ENCODE measurements around the gene EDN2. TPM values are rescaled to one million over a fixed set of nuclear protein-coding genes. Genes with fewer than 3 reads are reported as not detected.

Gene EDN2
- total and polyA plus RNA-seq, 2 donors (not counting 1 experiment from before 2014, with no cell fraction given) = not detected

DNA sequence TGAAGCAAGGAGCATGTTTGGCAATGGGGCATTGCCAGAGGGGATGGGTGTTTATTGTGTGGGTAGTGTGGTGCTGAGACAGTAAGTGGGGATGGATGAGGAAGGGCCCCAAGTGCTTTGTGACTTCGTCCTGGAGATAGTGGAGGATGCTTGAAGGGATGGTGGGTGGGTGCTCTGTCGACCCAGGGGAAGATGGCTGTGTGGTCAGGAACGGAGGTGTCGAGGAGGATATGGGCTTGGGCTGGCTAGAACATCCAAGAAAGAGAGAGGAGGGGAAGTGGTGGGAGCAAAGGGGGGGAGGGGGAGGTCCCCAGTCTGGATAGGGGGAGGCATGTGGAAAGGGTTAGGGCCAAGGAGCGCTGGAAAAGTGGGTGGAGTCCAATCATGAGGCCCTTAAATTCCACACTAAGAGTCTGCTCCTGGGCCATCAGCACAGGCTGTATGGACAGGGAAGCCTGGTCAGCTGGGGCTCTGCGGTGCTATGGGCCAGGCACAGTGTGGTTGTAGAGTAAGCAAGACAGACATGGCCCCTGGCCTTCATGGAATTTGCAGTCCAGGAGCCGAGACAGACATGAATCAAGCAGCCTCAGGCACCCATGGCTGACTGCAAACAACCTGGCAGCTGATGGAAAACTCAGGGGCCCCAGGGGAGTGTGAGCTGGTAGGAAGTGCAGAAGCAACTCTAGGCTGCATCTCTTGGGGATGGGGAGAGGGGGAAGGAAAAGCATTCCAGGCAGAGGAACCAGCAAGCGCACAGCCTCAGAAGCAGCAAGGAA lies 36.3 kb downstream of the EDN2 start:
- ChIA-PET CTCF (no interaction called here), POLR2A (no interaction called here)
- ATAC-seq (ENCODE audit: low read depth) (no peak), DNase-seq (no peak)
- no peak overlapping the region for H3K4me2 ChIP-seq (replicated peaks; ENCODE audit: low read depth, low read length, poor library complexity, severe bottlenecking)
- H3K27ac ChIP-seq (ENCODE audit: low read length in 2 of 2) = no peak overlapping the region
- no peaks in the 10 kb centered on the region for H3K4me1 ChIP-seq (ENCODE audit: control insufficient read depth in 2 of 2, insufficient read depth in 2 of 2, low read length in 2 of 2)
- H3K36me3 ChIP-seq (replicated peaks in 1 of 2; ENCODE audit: control extremely low read depth in 1 of 2, control insufficient read depth in 1 of 2, extremely low read depth in 1 of 2, insufficient read depth in 2 of 2, low read length in 1 of 2) = no peaks in the 10 kb centered on the region
- no peak overlapping the region for H2AFZ ChIP-seq (ENCODE audit: insufficient read depth, low read depth, low read length, poor library complexity, severe bottlenecking)
- Mint-ChIP-seq H3K27me3 (peaks cover 12% of the 10 kb centered on the region), H3K9me3 (ENCODE audit: insufficient read depth) (no peaks in the 10 kb centered on the region), H3K4me3 (no peak overlapping the region), H3K27ac (no peak overlapping the region), H3K4me1 (no peaks in the 10 kb centered on the region)
- H3K9ac ChIP-seq (ENCODE audit: low read length) = no peak overlapping the region
- H3K79me2 ChIP-seq (ENCODE audit: control insufficient read depth, insufficient read depth, low read length) = no peaks in the 10 kb centered on the region
- H3K27me3 ChIP-seq (replicated peaks in 1 of 4; ENCODE audit: control extremely low read depth in 1 of 4, control insufficient read depth in 3 of 4, insufficient read depth in 4 of 4, low read length in 3 of 4) = peaks cover 0 to 7% (median 0%) of the 10 kb centered on the region in 4 experiments
- TF ChIP-seq EZH2 (IDR thresholded peaks at IDR 0.05; ENCODE audit: borderline replicate concordance, insufficient read depth, low read depth, low read length, poor library complexity, severe bottlenecking) = no peak
- TF ChIP-seq, protein P1, sequence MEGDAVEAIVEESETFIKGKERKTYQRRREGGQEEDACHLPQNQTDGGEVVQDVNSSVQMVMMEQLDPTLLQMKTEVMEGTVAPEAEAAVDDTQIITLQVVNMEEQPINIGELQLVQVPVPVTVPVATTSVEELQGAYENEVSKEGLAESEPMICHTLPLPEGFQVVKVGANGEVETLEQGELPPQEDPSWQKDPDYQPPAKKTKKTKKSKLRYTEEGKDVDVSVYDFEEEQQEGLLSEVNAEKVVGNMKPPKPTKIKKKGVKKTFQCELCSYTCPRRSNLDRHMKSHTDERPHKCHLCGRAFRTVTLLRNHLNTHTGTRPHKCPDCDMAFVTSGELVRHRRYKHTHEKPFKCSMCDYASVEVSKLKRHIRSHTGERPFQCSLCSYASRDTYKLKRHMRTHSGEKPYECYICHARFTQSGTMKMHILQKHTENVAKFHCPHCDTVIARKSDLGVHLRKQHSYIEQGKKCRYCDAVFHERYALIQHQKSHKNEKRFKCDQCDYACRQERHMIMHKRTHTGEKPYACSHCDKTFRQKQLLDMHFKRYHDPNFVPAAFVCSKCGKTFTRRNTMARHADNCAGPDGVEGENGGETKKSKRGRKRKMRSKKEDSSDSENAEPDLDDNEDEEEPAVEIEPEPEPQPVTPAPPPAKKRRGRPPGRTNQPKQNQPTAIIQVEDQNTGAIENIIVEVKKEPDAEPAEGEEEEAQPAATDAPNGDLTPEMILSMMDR (IDR thresholded peaks at IDR 0.05) = no peak
- H4K20me1 ChIP-seq (ENCODE audit: control insufficient read depth, insufficient read depth, low read length, poor library complexity, severe bottlenecking) = no peaks in the 10 kb centered on the region
- peaks cover 0 to 19% (median 12%) of the 10 kb centered on the region in 3 donors for H3K9me3 ChIP-seq (ENCODE audit: control extremely low read depth in 1 of 3, control insufficient read depth in 2 of 3, insufficient read depth in 1 of 3, low read length in 2 of 3)
- no peak overlapping the region for H3K4me3 ChIP-seq (ENCODE audit: control extremely low read depth in 1 of 5, extremely low read depth in 1 of 5, insufficient read depth in 1 of 5, low read depth in 2 of 5, low read length in 4 of 5)
- intact Hi-C loops (cut with micrococcal nuclease) = no loop called here
- 83% methylated on average over 7 of the region's 8 CpGs for WGBS (ENCODE audit: insufficient coverage)

DNA sequence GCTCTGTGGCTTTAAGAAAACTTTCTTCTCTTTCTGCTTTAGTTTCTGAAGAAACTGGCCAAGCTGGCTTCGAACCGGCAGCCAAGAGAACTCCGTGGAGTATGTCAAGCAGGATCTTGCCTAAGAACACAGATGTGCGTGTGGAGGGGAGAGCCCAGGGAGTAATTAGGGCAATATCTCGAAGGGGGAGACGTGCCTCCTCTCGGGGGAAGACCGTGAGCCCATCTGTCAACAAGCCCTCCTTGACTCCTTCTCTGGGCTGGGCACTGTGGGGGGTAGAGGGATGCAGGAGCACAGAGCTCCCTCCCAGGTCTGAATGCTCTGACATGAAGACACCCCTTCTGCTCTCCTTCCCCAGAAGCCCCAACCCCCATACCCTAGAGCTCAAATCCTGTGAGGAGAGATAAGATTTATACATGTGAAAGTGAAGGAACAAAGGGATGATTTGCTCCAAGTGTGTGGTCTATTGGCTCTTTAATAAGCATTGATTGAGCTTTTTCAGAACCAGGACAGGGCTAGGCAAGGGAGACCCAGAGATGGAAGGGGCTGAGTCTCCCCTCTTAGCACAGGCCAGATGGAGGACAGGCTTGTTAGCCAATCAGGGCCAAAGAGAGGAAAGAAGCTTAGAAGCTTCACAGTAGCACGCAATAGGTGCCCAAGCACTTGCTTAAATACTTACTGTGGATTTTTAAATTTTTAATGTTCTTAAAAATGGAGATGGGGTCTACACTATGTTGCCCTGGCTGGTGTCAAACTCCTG lies 37.5 kb downstream of the EDN2 start:
- H3K4me3 Mint-ChIP-seq = no peak overlapping the region
- no peak overlapping the region for H3K27ac Mint-ChIP-seq
- no peaks in the 10 kb centered on the region for H4K20me1 ChIP-seq (ENCODE audit: control insufficient read depth, insufficient read depth, low read length, poor library complexity, severe bottlenecking)
- DNase-seq (no peak), ATAC-seq (ENCODE audit: low read depth) (no peak)
- H3K9me3 ChIP-seq (ENCODE audit: control extremely low read depth in 1 of 3, control insufficient read depth in 2 of 3, insufficient read depth in 1 of 3, low read length in 2 of 3) = peaks cover 0 to 25% (median 12%) of the 10 kb centered on the region in 3 donors
- no peak overlapping the region for H2AFZ ChIP-seq (ENCODE audit: insufficient read depth, low read depth, low read length, poor library complexity, severe bottlenecking)
- ChIA-PET POLR2A (no interaction called here), CTCF (no interaction called here)
- H3K4me1 ChIP-seq (ENCODE audit: control insufficient read depth in 2 of 2, insufficient read depth in 2 of 2, low read length in 2 of 2) = no peaks in the 10 kb centered on the region
- H3K27ac ChIP-seq (ENCODE audit: low read length in 2 of 2) = no peak overlapping the region
- WGBS (ENCODE audit: insufficient coverage) = 93% methylated on average over 4 of the region's 9 CpGs
- TF ChIP-seq, protein P1 (IDR thresholded peaks at IDR 0.05) = no peak
- peaks cover 0 to 7% (median 0%) of the 10 kb centered on the region in 4 experiments for H3K27me3 ChIP-seq (replicated peaks in 1 of 4; ENCODE audit: control extremely low read depth in 1 of 4, control insufficient read depth in 3 of 4, insufficient read depth in 4 of 4, low read length in 3 of 4)
- no peaks in the 10 kb centered on the region for H3K79me2 ChIP-seq (ENCODE audit: control insufficient read depth, insufficient read depth, low read length)
- H3K9me3 Mint-ChIP-seq (ENCODE audit: insufficient read depth) = no peaks in the 10 kb centered on the region
- H3K4me3 ChIP-seq (ENCODE audit: control extremely low read depth in 1 of 5, extremely low read depth in 1 of 5, insufficient read depth in 1 of 5, low read depth in 2 of 5, low read length in 4 of 5) = no peak overlapping the region
- no peaks in the 10 kb centered on the region for H3K36me3 ChIP-seq (replicated peaks in 1 of 2; ENCODE audit: control extremely low read depth in 1 of 2, control insufficient read depth in 1 of 2, extremely low read depth in 1 of 2, insufficient read depth in 2 of 2, low read length in 1 of 2)
- no peak overlapping the region for H3K4me2 ChIP-seq (replicated peaks; ENCODE audit: low read depth, low read length, poor library complexity, severe bottlenecking)
- peaks cover 12% of the 10 kb centered on the region for H3K27me3 Mint-ChIP-seq
- no peaks in the 10 kb centered on the region for H3K4me1 Mint-ChIP-seq
- H3K9ac ChIP-seq (ENCODE audit: low read length) = no peak overlapping the region
- intact Hi-C loops (cut with micrococcal nuclease) = no loop called here

Data from B cell (primary cell).